ENCODE data around the gene FSTL4.
"Not testable (repeated sequence)": the region's sequence is repeated elsewhere in the genome, so short reads cannot be mapped to it uniquely, and the experiment has no call there.

Gene FSTL4

DNA sequence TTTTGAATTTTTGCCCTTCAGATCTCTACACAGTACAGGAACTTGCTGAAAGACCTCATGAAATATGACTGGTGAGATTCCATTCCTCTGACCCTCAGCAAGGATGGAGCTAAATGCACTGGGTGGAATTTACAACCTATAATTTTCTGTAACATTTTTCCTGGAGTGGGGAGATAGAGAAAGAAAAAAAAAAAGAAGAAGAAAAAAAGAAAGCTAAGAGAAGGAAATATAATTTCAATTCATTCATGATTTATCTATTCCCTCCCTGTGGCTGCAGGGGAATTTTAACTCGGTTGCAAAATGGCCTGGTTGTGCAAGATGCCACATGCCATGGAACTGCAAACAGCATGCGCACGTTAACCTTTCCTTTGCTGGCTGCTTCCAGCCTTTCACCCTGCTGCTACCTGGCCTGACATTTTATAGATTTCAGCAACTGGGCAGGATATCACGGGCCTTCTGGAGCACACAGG is 155.4 kb downstream of the FSTL4 start:
- no peak for DNase-seq (ENCODE audit: low read depth)

DNA sequence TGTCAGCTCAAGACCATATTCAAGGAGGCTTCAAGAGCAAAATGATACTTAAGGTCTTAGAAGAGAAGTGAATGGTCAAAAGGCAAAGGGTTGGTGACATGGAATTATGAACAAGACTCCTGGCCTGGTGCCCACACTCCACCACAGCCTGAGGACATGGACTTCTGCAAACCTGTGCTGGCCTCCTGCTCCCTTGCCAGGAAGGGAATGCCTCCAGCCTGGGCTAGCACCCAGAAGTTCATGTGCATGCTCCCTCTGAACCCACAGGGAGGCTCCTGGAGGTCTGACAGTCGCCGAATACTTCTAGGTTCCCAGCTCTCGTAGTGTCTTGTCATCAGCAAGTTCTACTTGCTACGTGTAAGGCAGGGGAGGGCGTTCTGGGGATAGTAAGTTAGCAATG is 156.7 kb downstream of the FSTL4 start:
- DNase-seq (ENCODE audit: low read depth) = no peak

DNA sequence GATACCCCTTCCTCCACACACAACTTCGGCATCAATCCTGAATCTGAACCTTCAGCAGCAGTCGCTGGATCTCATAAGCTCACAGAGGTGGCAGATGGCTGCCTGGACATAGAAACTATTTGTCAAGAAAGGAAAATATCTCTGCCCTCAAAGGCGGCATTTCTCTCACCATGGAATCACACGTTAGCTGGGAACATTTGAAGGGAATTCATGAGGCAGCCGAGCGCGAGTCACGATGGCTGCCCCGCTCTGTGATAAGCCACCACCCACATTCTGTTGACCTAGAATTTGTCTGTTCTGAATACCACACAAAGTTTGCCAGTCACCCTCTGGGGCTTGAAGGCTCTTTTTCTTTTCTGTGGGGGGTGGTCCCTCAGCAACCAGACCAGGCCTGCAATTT is 157.9 kb downstream of the FSTL4 start:
- DNase-seq (ENCODE audit: low read depth) = no peak

DNA sequence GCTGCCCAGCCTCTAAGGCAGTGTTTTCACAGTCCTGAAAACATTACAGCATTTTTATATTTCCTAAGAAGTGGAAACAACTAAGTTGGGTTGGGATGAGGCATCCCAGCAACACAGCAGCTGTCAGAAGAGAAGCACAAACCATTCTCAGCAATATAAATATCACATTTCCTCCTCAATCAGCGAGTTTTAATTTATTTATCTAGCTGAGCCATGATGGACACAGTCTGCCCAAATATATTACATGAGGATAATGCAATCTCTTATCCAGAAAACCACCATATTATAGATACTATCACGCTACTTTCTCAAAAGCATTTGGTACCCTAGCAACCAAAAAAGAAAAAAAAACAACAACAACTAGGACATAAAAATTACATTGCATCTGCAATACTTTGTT is 158.5 kb downstream of the FSTL4 start:
- DNase-seq (ENCODE audit: low read depth) = no peak

DNA sequence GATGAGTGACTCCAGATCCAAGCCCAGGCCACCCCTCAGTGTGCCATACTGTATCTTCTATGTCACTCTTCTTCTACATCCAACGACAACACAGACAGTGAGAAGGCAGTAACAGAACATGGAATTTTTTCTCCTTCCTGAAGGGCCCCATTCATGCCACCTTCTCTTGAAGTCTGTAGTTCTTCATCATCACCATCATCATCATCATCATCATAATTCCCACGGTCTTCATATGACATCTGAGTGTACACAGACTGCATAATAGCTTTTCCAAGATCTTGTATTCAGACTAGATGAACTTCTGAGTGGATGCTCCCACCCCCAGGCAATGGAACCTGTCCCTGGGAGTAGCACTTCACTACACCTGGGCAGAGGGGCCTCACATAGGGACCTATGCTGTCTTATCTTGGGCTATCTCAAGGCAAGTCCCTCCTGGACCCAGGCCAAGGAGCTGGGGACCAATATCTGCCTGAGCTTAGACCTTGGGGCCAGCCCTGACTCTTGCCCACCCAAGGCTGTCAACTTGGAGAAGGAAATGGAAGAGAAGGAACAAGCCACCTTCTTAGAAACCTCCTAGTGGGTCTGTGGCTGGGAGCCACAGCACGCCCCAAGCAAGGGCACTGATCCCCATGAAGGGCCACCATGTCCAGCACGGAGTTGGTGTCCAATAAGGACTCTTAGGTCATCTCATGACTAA is 159.1 kb downstream of the FSTL4 start:
- no peak for DNase-seq (ENCODE audit: low read depth)

DNA sequence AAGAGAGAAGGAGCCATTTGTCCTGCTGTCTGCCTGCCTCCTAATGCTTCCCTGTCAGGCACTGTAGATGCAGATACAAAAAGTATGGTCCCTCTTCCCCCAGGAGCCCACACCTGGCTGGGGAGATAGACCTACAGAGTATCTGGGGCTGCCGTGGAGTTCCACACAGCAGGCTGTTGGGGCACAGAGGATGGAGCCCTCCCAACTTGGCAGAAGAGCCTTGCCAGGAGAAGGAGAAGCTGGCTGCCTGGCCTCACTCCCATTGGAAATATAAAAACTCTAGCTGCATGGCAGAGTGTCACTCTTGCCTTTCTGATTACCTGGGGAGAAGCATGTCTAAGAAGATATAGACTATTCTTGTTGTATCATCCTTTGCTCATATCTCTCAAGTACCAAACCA is 160.4 kb downstream of the FSTL4 start:
- no peak for DNase-seq (ENCODE audit: low read depth)

DNA sequence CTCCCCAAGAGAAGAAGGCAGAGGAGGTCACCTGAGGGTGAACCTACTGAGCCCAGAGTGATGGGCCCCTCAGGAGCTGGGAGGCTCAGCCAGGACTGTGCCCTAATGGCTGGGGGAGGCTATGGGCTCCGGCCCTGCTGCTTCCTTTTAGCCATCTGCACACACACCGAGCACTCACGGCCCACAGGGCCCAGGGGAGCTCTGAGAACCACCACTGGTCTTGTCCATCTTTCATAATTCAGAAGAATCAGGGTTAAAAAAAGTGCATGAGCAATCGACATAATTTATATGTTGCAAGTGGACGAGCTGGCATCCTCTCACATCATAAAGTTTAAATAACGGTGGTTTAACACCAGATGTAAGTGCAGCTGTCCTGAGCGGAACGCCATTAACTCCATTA is 162.1 kb downstream of the FSTL4 start:
- DNase-seq (ENCODE audit: low read depth) = no peak

DNA sequence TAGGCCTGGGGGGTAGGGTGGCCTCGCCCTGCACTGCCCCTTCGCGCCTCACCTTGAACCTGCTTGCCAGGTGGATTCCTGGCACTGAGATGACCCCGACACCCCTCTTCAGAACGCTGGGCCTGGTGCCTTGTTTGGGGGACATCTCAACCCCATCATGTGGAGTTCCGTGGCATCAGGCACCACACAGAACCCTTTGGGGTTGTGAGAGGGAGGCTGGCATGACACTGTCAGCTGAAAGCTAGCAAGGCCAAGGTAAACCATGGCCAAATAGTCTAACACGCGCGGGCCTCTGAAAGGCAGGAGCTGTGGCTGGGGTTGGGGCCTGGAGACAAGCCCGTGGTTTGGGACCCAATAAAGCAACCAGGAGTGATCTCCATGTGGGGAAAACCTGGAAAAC is 163.2 kb downstream of the FSTL4 start:
- no peak for DNase-seq (ENCODE audit: low read depth)

DNA sequence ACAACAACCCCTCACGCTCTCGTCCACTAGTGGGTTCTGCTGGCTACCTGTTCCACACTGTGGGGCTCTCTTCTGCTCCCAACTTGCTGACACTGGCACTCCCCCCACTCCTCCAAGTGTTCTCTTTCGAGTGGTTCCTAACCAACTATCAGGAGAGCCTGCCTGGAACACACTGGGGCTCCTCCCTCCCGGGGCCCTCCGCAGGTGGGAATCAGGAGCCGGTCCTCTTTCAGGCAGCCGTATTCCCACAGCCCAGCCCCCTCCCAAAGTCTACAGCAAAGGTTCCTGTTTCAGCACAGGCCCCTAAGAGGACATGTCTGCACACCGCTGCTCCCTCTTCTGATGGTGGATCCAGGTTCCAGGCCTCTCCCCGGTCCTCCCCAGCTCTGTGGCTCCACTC is 165.9 kb downstream of the FSTL4 start:
- DNase-seq (ENCODE audit: low read depth) = no peak

DNA sequence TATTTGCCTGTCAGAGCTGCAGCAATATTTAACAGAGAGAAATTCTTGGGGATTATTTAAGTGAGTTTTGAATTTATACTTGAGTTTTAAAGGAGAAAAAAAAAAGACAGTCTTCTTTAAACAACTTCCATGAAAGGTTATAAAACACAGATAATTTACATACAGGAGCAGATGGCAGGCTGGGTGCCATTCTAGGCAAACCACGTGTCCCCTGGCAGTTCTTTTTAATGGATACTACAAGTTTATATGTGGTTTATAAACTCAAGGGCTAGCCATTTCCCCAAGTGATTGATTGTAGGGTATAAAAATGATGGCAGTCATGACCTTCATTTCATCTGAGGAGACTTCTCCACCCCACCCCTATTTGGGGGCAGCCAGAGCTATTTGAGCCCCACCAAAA is 166.6 kb downstream of the FSTL4 start:
- no peak for DNase-seq (ENCODE audit: low read depth)

DNA sequence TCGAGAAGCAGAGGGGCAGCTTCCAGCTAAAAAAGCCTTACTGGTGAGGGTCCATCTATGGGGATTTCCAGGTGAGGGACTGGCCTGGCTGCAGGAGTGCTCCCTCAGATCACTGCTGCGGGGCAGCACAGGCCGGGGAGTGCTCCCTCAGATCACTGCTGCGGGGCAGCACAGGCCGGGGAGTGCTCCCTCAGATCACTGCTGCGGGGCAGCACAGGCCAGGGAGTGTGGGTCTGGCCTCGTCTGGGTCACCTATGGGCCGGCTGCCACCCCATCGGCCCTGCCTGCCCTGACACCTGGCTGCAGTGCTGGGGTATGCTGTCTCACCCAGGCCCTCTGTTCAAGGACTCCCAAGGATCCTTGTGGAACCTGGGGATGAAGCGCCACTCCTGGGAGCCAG is 167.1 kb downstream of the FSTL4 start:
- not testable (repeated sequence) for DNase-seq (ENCODE audit: low read depth)

DNA sequence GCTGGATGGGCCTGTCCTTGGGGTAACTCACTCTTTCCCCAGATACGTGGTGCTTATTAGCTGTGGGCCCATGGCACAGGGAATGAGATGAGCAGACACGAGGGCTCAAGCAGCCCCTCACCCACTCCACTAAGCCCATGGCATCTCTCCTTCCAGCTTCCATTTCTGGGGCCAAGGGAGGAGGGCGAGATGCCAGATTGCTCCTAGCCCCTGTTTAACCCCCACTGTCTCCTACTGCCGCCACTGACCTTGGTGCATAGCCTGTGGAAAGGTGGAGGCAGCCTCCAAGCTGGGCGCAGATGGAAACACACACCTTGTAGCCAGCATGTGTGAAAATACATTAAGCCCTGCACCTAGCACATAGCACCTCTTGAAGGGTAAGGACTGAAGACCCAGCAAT is 167.6 kb downstream of the FSTL4 start:
- no peak for DNase-seq (ENCODE audit: low read depth)

DNA sequence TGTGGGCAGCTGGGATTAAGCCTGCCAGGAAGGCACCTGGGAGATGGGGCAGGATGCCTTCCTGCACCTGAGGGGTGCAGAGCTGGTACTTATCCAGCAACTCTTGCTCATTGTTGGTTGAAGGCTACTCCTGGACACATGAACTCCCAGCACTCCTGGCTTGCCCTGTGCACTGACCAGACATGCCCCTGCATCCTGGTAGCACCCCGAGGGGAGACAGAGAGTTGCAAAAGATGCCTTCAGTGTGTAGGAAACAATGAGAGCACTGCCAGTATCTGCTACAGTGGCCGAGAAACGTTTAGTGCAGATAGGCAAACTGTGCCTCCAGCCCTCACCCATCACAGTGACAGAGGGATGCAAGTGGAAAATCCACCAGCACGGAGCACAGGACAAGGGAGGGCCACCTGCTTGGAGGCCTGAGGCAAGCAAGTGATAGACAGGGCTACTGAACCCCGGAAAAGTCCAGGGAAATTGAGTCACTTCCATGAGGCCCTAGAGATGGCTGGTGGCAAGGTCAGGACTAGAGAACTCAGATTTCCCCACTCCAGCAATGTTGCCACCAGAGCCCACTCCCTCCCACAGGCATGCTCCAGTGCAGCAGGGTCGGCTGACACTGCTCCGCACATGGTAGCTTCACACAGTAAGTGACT is 171.1 kb downstream of the FSTL4 start:
- no peak for DNase-seq (ENCODE audit: low read depth)

DNA sequence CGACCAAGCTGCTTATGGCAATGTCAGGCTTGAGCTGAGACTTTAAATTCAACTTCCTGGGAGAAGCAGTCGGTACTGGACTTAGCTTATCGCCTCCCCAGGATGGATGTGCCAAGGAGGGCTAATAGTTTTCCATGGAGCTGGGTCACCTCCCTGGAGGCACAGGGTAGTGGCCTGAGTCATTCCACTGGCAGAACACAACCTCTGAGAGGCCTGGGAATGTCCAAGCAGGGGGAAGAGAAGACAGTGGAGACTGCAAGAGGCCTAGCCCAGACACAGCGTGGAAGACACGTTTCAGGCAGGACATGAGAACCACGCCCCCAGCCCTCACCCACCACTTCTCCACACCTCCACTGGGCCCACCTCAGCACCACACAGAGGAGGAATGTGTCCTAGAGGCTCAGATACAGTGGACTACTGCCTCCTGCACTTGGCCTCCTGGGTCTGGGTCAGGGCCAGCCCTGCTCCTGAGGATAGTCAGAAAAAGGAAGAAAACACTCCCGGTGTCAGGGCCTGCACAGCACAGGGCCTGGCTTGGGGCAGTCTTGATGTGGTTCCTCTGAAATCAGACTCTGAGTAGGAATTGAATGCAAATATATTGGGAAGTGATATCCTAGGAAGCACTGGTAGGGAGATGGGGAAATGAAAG is 171.8 kb downstream of the FSTL4 start:
- DNase-seq (ENCODE audit: low read depth) = no peak

DNA sequence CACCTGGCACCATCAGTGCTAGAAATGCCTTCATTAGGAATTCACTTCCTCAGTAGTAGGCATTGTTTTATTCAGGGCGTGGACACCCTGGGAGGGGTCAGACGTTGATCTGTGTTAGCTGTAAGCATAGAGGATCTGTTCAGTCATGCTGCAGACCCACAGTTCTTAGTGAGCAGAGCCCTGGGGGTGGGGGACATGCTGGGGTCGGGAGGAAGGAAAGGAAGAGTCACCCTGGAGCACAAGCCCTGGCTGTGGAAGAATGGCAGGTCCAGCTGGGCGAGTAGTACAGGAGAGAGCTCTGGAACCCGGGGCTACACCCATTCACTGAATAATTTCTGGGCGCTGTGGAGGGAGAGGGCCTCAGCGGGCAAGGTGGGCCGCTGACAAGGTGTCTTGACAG is 172.5 kb downstream of the FSTL4 start:
- DNase-seq (ENCODE audit: low read depth) = no peak

DNA sequence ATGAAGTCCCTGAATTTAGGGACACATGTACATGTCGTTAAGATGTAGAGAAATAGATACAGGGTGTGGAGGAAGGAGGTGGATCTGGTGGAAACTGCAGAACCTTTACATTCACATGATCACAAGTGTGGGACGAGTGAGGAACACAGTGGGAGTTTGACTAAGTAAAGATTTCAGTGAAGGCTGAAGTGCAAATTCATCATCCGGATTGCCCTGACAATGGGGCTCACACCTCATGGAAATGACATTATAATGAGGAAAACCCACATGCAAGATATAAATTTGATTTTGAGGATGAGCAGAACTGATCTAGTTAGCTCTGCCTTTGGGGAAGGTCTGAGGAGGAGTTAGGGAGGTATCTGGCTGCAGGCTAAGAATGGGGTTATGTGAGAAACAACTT is 173.9 kb downstream of the FSTL4 start:
- DNase-seq (ENCODE audit: low read depth) = no peak

DNA sequence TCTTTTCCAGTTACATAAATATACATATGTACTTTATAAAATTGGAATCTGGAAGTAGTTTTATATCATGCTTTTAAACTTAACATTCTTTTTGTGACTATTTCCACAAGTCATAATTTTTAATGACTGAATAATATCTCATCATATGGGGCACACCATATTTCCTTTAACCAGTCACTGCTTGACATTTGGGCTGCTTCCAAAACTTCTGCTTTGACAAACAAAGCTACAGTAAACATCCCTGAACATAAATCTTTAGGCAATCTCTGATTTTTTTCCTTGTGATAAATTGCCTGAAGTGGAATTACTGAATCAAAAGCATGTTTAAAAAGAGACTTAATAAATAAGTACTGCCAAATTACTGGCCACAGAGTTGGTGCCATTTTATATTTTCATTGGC is 178.0 kb downstream of the FSTL4 start:
- DNase-seq (ENCODE audit: low read depth) = no peak

DNA sequence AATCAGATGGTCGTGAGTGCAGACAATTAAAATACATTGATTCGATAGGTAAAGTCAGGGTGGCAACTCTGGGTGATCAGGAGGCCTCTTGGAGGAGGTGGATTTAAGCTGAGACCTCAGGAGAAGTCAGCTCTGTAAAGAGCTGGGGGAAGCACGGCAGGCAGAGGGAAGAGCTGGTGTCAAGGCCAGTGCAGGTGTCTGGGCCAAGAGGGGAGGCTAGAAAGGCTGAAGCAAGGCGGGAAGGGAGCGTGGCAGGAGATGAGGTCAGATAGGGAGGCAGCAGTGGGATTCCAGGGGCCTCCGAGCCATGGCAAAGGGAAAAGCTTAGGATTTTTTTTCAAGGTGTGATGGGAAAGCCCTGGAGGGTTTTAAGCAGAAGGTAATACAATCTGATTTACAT is 178.7 kb downstream of the FSTL4 start:
- no peak for DNase-seq (ENCODE audit: low read depth)

DNA sequence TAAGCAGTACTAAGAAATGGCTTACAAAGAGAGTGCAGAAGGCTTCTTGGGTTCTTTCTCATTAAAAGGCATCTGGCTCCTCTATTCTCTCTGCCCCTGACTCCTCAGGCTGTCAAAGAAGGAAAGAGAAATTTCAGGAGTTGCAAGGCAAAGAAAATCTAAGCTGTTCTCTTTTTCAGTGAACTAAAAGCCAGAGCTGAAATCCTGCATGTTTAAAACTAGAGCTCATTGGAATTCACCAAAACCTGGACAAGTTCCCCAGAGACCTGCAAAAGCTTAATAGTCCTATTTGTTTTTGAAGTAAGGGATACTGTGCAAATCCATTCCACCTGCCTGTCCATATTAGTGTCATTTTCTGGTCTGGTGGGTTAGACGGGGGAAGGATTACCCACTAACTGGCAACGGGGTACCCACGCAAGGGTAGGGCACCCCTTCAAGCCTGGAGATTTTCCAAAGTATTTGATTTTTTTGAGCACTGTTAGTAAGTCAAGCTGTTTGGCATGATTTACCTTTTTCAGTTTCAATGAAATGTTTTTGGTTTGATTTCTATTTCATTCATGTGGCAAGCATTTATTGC is 179.3 kb downstream of the FSTL4 start:
- DNase-seq (ENCODE audit: low read depth) = no peak

DNA sequence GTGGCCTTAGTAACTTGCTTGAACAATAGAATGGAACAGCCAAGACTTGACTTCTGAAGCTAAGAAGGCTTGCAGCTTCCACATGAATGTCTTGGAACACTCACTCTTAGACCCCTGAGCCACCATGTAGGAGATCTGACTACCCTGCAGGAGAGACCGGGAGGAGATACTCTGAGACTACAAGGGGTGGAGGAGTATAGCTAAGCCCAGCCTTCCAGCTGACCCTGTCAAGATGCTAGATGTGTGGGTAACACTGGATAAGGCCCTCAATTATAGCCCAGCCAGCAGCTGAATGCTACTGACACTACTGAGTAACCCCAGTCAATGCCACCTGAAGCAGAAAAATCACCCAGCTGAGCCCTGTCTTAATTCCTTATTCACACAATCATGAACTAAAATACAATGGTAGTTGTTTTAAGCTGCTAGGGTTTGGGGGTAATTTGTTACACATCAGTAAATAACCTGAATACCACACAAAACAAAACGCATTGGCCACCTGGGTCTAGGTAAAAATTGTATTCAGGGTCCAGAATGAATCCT is 180.9 kb downstream of the FSTL4 start:
- DNase-seq (ENCODE audit: low read depth) = no peak

DNA sequence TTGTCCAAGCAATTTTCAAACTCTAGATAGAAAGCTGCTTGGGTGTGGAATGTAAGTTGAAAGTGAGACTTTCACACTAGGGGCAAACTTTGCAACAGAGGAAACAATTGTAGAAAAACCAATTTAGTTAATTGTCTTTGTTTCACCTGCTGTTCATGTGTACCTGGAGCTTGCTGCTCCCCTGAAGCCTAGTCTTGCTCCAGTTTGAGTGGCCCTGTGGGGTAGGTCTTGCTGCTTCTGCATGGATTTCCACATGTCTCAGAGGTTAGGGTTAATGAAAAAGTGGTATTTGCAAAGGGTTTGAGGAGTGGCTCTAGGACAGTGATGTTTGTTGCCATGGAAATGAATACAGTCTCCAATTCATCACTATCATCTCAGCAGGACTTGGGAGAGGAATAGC is 182.2 kb downstream of the FSTL4 start:
- no peak for DNase-seq (ENCODE audit: low read depth)

DNA sequence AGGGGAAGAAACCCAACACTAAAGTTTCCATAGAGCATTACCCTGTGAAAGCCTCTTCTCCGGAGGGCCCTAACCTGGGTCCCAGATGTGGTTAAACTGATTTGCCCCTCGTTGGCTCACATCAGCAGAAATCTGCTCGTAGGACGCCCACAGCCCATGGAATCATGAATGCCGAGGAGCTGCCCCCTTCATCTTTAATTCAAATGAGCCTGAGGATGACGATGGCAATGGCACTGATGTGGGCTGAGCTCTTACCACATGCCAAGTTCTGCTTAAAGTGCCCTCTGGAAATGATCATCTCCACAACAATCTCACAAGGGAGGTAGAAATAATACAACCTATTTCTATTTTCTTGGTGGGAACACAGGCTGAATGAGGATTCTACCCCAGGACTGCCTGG is 183.3 kb downstream of the FSTL4 start:
- no peak for DNase-seq (ENCODE audit: low read depth)

DNA sequence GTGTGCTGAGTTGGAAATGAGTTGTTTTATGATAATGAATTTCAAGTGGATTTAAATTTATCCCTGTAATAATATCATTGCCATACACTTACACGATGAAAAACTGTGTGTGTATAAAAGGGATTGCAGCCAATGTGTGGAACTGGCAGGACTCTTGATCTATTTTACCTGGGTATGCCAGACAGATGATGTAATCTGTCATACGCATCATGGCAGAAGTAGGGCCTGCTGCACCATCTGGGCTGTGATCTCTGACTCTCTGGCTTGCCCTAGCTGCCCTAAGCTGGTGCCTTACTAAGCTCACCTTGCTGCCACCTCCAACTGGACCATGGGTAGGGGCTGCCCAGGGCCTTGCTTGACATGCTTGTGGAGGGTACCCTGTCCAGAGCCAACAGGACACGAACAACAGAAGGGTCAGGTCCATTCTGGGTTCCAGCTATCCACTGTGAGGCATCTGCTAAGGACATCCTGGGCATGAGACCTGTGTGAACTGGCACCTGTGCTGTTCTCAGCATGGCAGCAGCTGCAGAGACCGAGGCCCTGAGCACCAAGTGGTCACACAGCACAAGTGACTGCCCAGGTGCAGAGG is 184.2 kb downstream of the FSTL4 start:
- DNase-seq (ENCODE audit: low read depth) = no peak
